Measurements from ENCODE around the gene WARS2. TPM values are rescaled to one million over a fixed set of nuclear protein-coding genes. Genes with fewer than 3 reads are reported as not detected.

The WARS2 gene
- total and polyA plus RNA-seq, 3 donors from 2014 or later: 16.8 to 28.2 (median 20.2) TPM

DNA sequence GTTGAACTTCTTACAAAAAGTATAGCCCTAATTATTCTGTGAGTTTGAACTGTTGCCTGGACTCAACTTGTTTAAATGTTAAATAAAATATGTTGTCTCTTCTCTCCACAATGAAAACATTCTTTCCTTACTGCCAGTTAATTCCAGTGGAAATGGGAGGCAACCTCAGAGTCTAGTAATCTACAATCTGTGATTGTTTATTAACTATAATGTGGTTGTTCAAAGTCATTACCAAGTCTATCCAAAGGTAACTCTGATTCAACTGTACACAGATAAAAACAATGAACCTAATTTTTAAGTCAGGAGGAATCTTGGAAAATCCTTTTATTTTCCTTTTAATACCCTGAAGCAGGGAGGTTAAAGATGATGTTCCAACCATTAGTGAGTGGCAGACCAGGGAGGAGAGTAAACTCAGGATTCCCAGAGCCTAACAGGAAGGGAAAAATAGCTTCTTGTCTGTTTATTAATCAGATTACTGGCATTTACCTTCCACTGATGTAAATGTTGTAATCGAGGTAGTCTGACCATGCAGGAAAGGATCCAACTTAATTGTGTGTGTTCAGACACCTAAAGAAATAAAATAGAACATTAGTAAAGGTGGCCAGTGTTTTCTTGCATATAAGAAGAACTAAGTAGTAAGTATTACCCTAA, 95.2 kb downstream of the WARS2 start:
- Histone ChIP-seq H3K27ac (no peak overlapping the region), H3K9me3 (no peaks in the 10 kb centered on the region), H3K27me3 (no peaks in the 10 kb centered on the region), H3K4me3 (no peak overlapping the region), H3K4me1 (no peaks in the 10 kb centered on the region), H3K36me3 (ENCODE audit: low read depth, missing control alignments) (peaks cover 3% of the 10 kb centered on the region)
- intact Hi-C loops (cut with DNase I; ENCODE audit: low total_unique reads): no loop called here
- TF ChIP-seq, protein P1, sequence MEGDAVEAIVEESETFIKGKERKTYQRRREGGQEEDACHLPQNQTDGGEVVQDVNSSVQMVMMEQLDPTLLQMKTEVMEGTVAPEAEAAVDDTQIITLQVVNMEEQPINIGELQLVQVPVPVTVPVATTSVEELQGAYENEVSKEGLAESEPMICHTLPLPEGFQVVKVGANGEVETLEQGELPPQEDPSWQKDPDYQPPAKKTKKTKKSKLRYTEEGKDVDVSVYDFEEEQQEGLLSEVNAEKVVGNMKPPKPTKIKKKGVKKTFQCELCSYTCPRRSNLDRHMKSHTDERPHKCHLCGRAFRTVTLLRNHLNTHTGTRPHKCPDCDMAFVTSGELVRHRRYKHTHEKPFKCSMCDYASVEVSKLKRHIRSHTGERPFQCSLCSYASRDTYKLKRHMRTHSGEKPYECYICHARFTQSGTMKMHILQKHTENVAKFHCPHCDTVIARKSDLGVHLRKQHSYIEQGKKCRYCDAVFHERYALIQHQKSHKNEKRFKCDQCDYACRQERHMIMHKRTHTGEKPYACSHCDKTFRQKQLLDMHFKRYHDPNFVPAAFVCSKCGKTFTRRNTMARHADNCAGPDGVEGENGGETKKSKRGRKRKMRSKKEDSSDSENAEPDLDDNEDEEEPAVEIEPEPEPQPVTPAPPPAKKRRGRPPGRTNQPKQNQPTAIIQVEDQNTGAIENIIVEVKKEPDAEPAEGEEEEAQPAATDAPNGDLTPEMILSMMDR (IDR thresholded peaks at IDR 0.05): no peak
- TF ChIP-seq POLR2A (IDR thresholded peaks at IDR 0.05): no peak
- WGBS, 2 donors: 53 to 70% methylated on average over 1 of the region's 1 CpG
- no peak for DNase-seq

DNA sequence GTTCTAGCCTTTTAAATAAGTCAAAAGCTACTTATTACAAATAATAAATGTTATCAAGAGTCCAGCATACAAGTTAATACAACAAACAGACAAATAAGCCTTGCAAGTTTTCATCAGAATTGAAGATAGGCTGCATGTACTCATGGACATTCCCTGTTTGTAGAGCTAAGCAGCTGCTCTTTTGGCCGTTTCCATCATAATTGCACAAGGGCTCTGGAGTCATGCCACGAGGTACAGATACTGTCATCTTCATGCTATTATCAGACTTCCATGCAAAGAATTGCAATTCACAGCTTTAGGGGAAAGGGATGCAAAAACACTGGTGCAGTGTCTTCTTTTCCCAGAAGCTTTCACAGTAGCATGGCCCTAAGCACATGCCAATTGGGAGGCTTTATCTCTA, 99.5 kb downstream of the WARS2 start:
- Histone ChIP-seq H3K27ac (no peak overlapping the region), H3K27me3 (no peaks in the 10 kb centered on the region), H3K36me3 (ENCODE audit: low read depth, missing control alignments) (peaks cover 3% of the 10 kb centered on the region), H3K9me3 (no peaks in the 10 kb centered on the region), H3K4me1 (no peaks in the 10 kb centered on the region), H3K4me3 (no peak overlapping the region)
- WGBS, 2 donors: 54 to 72% methylated on average over 2 of the region's 2 CpGs
- intact Hi-C loops (cut with DNase I; ENCODE audit: low total_unique reads): no loop called here
- TF ChIP-seq, protein P1 (IDR thresholded peaks at IDR 0.05): no peak
- TF ChIP-seq POLR2A (IDR thresholded peaks at IDR 0.05): no peak
- DNase-seq: peak; percentile 27

DNA sequence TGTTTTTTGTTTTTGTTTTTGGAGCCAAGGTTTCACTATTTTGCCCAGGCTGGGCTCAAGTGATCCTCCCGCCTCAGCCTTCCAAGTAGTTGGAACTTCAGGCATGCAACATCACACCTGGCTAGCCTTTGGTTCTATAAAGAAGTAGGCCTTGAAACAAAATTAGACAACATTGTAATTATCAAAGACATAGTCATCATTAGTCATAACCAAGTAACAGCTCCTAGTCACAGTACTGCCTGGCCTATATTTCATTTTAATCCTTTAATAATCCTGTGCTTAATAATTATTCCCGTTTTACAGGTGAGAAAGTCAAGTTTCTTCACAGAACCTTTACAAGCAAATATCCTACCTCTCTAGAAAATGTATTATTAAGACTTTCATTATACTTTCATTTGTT, 100.0 kb downstream of the WARS2 start:
- no peaks in the 10 kb centered on the region for H3K27me3 ChIP-seq
- intact Hi-C loops (cut with DNase I; ENCODE audit: low total_unique reads): no loop called here
- no peak overlapping the region for H3K4me3 ChIP-seq
- no peaks in the 10 kb centered on the region for H3K9me3 ChIP-seq
- peaks cover 3% of the 10 kb centered on the region for H3K36me3 ChIP-seq (ENCODE audit: low read depth, missing control alignments)
- no peak overlapping the region for H3K27ac ChIP-seq
- whole genome bisulfite sequencing, 2 donors: 92 to 95% methylated on average over 2 of the region's 2 CpGs
- DNase-seq: no peak
- TF ChIP-seq, protein P1 (IDR thresholded peaks at IDR 0.05): no peak
- no peak for TF ChIP-seq POLR2A (IDR thresholded peaks at IDR 0.05)
- H3K4me1 ChIP-seq: no peaks in the 10 kb centered on the region

DNA sequence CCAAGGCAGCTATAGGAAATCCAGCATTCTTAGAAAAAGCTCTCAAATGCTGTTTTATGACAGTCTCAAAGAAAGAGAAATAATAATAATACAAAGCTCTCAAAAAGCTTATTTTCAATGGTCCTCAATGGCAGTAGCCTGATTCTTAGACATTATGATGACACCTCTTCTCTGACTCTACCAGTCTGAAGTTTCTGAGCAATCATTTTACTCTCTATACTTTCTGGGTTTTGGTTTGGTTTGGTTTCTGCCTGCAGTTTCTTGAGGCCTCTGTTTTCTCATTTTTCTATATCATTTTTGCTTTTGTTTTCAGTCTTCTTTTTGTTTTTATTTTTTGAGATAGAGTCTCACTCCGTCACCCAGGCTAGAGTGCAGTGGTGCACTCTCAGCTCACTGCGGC, 102.1 kb downstream of the WARS2 start:
- H3K4me3 ChIP-seq: no peak overlapping the region
- H3K4me1 ChIP-seq: no peaks in the 10 kb centered on the region
- no peak for TF ChIP-seq POLR2A (IDR thresholded peaks at IDR 0.05)
- TF ChIP-seq, protein P1 (IDR thresholded peaks at IDR 0.05): no peak
- intact Hi-C loops (cut with DNase I; ENCODE audit: low total_unique reads): no loop called here
- no peak for DNase-seq
- no peaks in the 10 kb centered on the region for H3K9me3 ChIP-seq
- no peak overlapping the region for H3K27ac ChIP-seq
- no peaks in the 10 kb centered on the region for H3K36me3 ChIP-seq (ENCODE audit: low read depth, missing control alignments)
- no peaks in the 10 kb centered on the region for H3K27me3 ChIP-seq
- WGBS, 2 donors: 98 to 100% methylated on average over 2 of the region's 2 CpGs

DNA sequence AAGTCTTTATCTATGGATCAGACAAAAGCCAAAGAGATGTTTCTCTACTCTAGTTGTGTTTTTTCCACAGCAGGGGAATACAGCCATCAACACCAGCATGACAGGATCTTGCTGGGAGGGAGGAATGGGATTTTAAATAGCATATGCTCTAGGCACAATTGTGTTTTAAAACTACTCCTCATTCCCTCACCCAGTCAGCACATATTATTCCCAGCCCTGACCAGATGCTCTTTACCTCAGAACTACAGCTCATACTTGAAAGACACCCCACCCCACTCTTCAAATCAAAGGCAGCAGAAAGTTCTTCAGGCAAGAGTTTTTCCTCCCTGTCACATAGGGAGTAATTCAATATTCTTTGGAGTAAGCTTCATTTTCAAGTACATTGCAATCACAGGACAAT, 106.1 kb downstream of the WARS2 start:
- H3K4me3 ChIP-seq: no peak overlapping the region
- H3K27ac ChIP-seq: no peak overlapping the region
- no peaks in the 10 kb centered on the region for H3K9me3 ChIP-seq
- DNase-seq: no peak
- TF ChIP-seq, protein P1 (IDR thresholded peaks at IDR 0.05): no peak
- TF ChIP-seq POLR2A (IDR thresholded peaks at IDR 0.05): no peak
- H3K4me1 ChIP-seq: no peaks in the 10 kb centered on the region
- intact Hi-C loops (cut with DNase I; ENCODE audit: low total_unique reads): no loop called here
- H3K27me3 ChIP-seq: no peaks in the 10 kb centered on the region
- H3K36me3 ChIP-seq (ENCODE audit: low read depth, missing control alignments): no peaks in the 10 kb centered on the region

Data from testis (tissue), 3 donors.